Smooth muscle cell (in vitro differentiated cells): ENCODE results near the gene ACTRT2. TPM values are rescaled to one million over a fixed set of nuclear protein-coding genes. Genes with fewer than 3 reads are reported as not detected.

Experiments
- DNase-seq: peaks from one replicate; lab custom pipeline; 2025; ENCODE audit not compliant: unreplicated experiment; lab: John Stamatoyannopoulos, UW
- H2AFZ ChIP-seq: fragments of 200-600 bp; sonication (generic); 2 replicates; pipeline ENCODE4 v1.6.0; 2016; ENCODE audit warnings: antibody characterized with exemption, low read depth, mild to moderate bottlenecking
- H3F3A ChIP-seq: fragments of 200-600 bp; sonication (generic); 2 replicates; pipeline ENCODE4 v1.6.0; 2017; ENCODE audit warnings: antibody characterized with exemption, low read depth
- H3K27ac ChIP-seq: fragments of 200-600 bp; sonication (generic); 2 replicates; pipeline ENCODE4 v1.5.1; 2016; ENCODE audit warnings: low read depth, mild to moderate bottlenecking
- H3K27me3 ChIP-seq: fragments of 200-600 bp; sonication (generic); 2 replicates; pipeline ENCODE4 v1.6.1; 2016; ENCODE audit warnings: low read depth, mild to moderate bottlenecking
- H3K36me3 ChIP-seq: fragments of 200-600 bp; sonication (generic); 2 replicates; pipeline ENCODE4 v1.5.1; 2016; ENCODE audit warnings: low read depth
- H3K4me1 ChIP-seq: fragments of 200-600 bp; sonication (generic); 2 replicates; pipeline ENCODE4 v1.5.1; 2016; ENCODE audit warnings: low read depth
- H3K4me2 ChIP-seq: fragments of 200-600 bp; sonication (generic); 2 replicates; pipeline ENCODE4 v1.6.0; 2016; ENCODE audit warnings: mild to moderate bottlenecking
- H3K4me3 ChIP-seq: fragments of 200-600 bp; sonication (generic); 2 replicates; pipeline ENCODE4 v1.5.1; 2016; ENCODE audit warnings: mild to moderate bottlenecking
- H3K79me2 ChIP-seq: fragments of 200-600 bp; sonication (generic); 2 replicates; pipeline ENCODE4 v1.6.0; 2016; ENCODE audit warnings: low read depth, mild to moderate bottlenecking
- H3K9ac ChIP-seq: fragments of 200-600 bp; sonication (generic); 2 replicates; pipeline ENCODE4 v1.6.0; 2016; ENCODE audit warnings: low read depth
- H3K9me3 ChIP-seq: fragments of 200-600 bp; sonication (generic); replicated peaks from 2 replicates; pipeline ENCODE4 v1.5.1; 2016; ENCODE audit warnings: low read depth
- H4K20me1 ChIP-seq: fragments of 200-600 bp; sonication (generic); 2 replicates; pipeline ENCODE4 v1.6.0; 2016; ENCODE audit warnings: low read depth
- WGBS: methylation state at CpG from one replicate; pipeline ENCODE4 v1.1.7; 2016; ENCODE audit warnings: low lambda C conversion rate; 5-methylcytosine and 5-hydroxymethylcytosine counted together
- polyA plus RNA-seq: library from polyadenylated mRNA; unstranded; fragments of >200 nt; fragmentation: Nextera tagmentation; extraction: Ambion mirVana; gene quantifications from 2 replicates; pipeline ENCODE4 v1.2.1, GENCODE V29; 2016
- total RNA-seq: library from RNA; depleted of rRNA; stranded (reverse); fragments of >200 nt; gene quantifications from 2 replicates; pipeline ENCODE4 v1.2.3, GENCODE V29; 2014
- TF ChIP-seq, protein P1 (sequence below): fragments of 200-600 bp; sonication (generic); IDR thresholded peaks from 2 replicates; pipeline ENCODE4 v1.5.1; 2017; ENCODE audit warnings: borderline replicate concordance, mild to moderate bottlenecking, antibody characterized with exemption; ENCODE audit not compliant: insufficient read depth, poor library complexity, severe bottlenecking

Gene ACTRT2
- total and polyA plus RNA-seq, 2 experiments from 2014 or later: not detected

DNA sequence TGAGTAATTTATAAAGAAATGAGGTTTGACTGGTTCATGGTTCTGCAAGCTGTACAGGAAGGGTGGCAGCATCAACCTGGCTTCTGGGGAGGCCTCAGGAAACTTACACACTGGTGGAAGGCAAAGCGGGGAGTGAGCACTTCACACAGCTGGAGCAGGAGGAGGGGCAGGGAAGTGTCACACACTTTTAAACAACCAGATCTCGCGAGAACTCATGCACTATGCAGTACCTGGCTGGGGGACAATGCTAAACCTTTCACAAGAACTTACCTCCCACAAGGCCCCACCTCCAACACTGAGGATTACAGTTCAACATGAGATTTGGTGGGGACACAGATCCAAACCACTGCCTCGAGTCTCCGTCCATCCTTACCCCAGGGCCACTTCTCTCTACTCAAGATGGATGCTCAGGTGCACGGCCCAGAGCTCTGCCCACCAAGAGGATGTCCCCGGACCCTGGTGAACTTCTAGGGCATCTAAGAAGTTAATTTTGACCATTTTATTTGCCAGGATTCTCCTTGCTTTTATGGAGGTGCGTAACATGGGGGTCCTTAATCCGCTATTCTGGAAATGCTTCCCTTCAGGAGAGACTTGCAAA is 22.7 kb upstream of the ACTRT2 start:
- H2AFZ ChIP-seq: no peak overlapping the region
- DNase-seq: no peak
- H3K27ac ChIP-seq: no peak overlapping the region
- no peak overlapping the region for H3K4me2 ChIP-seq
- H3K36me3 ChIP-seq: no peaks in the 10 kb centered on the region
- no peaks in the 10 kb centered on the region for H3F3A ChIP-seq
- no peak overlapping the region for H3K4me3 ChIP-seq
- 70% methylated on average over 9 of the region's 9 CpGs for WGBS
- H3K4me1 ChIP-seq: no peaks in the 10 kb centered on the region
- no peaks in the 10 kb centered on the region for H3K9me3 ChIP-seq
- no peaks in the 10 kb centered on the region for H3K27me3 ChIP-seq
- H3K9ac ChIP-seq: no peak overlapping the region
- TF ChIP-seq, protein P1, sequence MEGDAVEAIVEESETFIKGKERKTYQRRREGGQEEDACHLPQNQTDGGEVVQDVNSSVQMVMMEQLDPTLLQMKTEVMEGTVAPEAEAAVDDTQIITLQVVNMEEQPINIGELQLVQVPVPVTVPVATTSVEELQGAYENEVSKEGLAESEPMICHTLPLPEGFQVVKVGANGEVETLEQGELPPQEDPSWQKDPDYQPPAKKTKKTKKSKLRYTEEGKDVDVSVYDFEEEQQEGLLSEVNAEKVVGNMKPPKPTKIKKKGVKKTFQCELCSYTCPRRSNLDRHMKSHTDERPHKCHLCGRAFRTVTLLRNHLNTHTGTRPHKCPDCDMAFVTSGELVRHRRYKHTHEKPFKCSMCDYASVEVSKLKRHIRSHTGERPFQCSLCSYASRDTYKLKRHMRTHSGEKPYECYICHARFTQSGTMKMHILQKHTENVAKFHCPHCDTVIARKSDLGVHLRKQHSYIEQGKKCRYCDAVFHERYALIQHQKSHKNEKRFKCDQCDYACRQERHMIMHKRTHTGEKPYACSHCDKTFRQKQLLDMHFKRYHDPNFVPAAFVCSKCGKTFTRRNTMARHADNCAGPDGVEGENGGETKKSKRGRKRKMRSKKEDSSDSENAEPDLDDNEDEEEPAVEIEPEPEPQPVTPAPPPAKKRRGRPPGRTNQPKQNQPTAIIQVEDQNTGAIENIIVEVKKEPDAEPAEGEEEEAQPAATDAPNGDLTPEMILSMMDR: no peak
- no peaks in the 10 kb centered on the region for H4K20me1 ChIP-seq
- no peaks in the 10 kb centered on the region for H3K79me2 ChIP-seq

DNA sequence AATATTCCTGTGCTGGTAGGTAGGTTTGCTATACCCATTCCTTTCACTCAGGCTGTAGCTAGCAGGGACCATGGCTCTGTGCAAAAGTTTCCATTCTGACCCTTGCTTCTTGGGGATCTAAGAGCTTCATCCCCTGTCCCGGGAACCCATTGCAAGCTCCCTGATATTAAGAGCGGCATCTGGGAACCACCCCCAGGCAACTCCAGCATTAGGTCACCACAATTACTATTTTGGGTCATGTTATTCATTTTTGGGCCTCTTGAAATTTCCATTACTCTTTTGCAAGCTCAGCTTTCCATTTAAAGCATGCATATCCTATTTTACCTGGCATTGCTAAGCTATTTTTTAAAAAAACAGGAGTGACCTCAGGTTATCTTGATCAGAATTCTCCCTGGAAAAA is 22.1 kb upstream of the ACTRT2 start:
- Histone ChIP-seq H3K27ac (no peak overlapping the region), H3K27me3 (no peaks in the 10 kb centered on the region), H3K79me2 (no peaks in the 10 kb centered on the region), H3K4me3 (no peak overlapping the region), H3F3A (no peaks in the 10 kb centered on the region), H2AFZ (no peak overlapping the region), H4K20me1 (no peaks in the 10 kb centered on the region), H3K9me3 (no peaks in the 10 kb centered on the region), H3K4me1 (no peaks in the 10 kb centered on the region), H3K9ac (no peak overlapping the region), H3K4me2 (no peak overlapping the region), H3K36me3 (no peaks in the 10 kb centered on the region)
- WGBS: 79% methylated on average over 2 of the region's 2 CpGs
- TF ChIP-seq, protein P1: no peak
- DNase-seq: no peak

DNA sequence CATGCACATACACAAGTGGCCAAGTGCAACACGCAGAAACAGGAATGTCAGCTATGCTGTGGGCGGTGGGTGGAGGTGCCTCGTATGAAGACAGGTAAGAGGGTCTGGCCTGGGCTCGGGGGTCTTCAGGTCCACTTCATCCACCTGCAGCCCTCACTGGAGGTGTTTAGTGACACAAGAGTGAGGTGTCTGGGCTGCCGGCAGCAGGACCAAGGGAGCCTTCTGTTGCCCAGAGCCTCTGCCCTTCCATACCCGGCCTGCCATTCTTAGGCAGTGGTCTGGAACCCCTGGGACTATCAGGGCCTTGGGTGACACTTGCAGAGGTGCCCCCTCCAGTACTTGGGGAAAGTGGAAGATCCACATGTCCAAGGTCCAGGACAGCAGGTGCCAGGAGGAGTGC is 21.7 kb upstream of the ACTRT2 start:
- WGBS: 74% methylated on average over 6 of the region's 6 CpGs
- DNase-seq: no peak
- Histone ChIP-seq H2AFZ (no peak overlapping the region), H3K4me2 (no peak overlapping the region), H3K4me3 (no peak overlapping the region), H3K27ac (no peak overlapping the region), H3K9me3 (no peaks in the 10 kb centered on the region), H3K9ac (no peak overlapping the region), H4K20me1 (no peaks in the 10 kb centered on the region), H3K36me3 (no peaks in the 10 kb centered on the region), H3F3A (no peaks in the 10 kb centered on the region), H3K27me3 (no peaks in the 10 kb centered on the region), H3K4me1 (no peaks in the 10 kb centered on the region), H3K79me2 (no peaks in the 10 kb centered on the region)
- TF ChIP-seq, protein P1: no peak

DNA sequence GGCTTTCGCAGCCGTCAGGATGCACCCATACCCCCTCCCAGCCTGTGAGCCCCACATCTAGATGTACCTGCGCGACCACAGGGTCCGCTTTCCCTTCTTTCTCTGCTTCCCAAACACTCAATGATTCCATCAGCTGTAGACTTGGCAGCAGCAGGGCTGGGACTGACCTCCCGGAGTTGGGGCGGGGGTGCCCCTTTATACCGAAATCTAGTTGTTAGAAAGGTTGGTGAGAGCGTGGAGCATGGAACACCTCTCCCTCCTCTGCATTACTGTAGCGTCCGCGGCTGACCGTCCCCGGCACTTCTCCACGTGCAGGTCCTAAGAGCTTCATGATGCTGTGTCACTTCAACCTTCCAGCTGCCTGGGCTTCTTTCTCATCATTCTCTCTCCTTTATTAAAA is 21.1 kb upstream of the ACTRT2 start:
- Histone ChIP-seq H3K4me3 (no peak overlapping the region), H3K4me1 (no peaks in the 10 kb centered on the region), H3K36me3 (no peaks in the 10 kb centered on the region), H4K20me1 (no peaks in the 10 kb centered on the region), H3F3A (no peaks in the 10 kb centered on the region), H3K4me2 (no peak overlapping the region), H3K79me2 (no peaks in the 10 kb centered on the region), H3K27ac (no peak overlapping the region), H3K9ac (no peak overlapping the region), H3K9me3 (no peaks in the 10 kb centered on the region), H3K27me3 (no peaks in the 10 kb centered on the region), H2AFZ (no peak overlapping the region)
- WGBS: 77% methylated on average over 15 of the region's 15 CpGs
- no peak for DNase-seq
- TF ChIP-seq, protein P1: no peak
